ENCODE results near the gene ZNF512B. TPM values are rescaled to one million over a fixed set of nuclear protein-coding genes. Genes with fewer than 3 reads are reported as not detected.

The ZNF512B gene
- total RNA-seq, 1 experiment from 2014 or later, result 58.1 TPM

DNA sequence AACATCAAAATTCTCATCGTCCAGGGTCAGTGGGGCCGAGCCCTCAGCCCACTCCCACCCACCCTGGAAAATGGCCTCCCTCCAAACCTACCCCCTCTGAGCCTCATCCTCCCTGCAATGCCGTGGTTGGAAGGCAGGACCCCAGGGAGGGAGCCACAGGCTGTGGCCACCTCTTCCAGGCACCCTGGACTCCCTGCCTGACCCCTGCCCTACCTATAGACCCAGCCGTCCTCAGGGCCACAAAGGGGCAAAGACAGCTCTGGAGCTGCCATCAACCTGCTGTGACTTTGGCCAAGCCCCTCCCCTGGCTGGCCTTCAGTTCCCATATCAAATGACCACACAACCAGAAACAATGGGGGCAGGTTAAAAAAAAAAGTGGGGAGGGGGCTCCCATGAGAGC, 11.3 kb downstream of the ZNF512B start:
- Mint-ChIP-seq H3K27ac (ENCODE audit: unreplicated experiment) (peak overlapping the region; percentile 9), H3K9me3 (ENCODE audit: low read depth, unreplicated experiment) (no peaks in the 10 kb centered on the region), H3K4me3 (ENCODE audit: low read depth, unreplicated experiment) (peak overlapping the region; percentile 85), H3K4me1 (ENCODE audit: low read depth, unreplicated experiment) (peaks cover 19% of the 10 kb centered on the region), H3K27me3 (ENCODE audit: unreplicated experiment) (no peaks in the 10 kb centered on the region), H3K36me3 (ENCODE audit: insufficient read depth, unreplicated experiment) (peaks cover 81% of the 10 kb centered on the region)
- TF ChIP-seq, protein P1, sequence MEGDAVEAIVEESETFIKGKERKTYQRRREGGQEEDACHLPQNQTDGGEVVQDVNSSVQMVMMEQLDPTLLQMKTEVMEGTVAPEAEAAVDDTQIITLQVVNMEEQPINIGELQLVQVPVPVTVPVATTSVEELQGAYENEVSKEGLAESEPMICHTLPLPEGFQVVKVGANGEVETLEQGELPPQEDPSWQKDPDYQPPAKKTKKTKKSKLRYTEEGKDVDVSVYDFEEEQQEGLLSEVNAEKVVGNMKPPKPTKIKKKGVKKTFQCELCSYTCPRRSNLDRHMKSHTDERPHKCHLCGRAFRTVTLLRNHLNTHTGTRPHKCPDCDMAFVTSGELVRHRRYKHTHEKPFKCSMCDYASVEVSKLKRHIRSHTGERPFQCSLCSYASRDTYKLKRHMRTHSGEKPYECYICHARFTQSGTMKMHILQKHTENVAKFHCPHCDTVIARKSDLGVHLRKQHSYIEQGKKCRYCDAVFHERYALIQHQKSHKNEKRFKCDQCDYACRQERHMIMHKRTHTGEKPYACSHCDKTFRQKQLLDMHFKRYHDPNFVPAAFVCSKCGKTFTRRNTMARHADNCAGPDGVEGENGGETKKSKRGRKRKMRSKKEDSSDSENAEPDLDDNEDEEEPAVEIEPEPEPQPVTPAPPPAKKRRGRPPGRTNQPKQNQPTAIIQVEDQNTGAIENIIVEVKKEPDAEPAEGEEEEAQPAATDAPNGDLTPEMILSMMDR (IDR thresholded peaks at IDR 0.05; ENCODE audit: unreplicated experiment), result no peak
- BruUV-seq (replicated peaks), result no TSS peak
- DNase-seq, result no peak
- intact Hi-C loops (cut with micrococcal nuclease; ENCODE audit: unreplicated experiment), result no loop called here
- CTCF ChIA-PET, result interaction anchor here (0.5 kb wide), 1 partner anchor 384 kb away, joined by 4 read pairs; the partner anchor contains the start of gene HELZ2

DNA sequence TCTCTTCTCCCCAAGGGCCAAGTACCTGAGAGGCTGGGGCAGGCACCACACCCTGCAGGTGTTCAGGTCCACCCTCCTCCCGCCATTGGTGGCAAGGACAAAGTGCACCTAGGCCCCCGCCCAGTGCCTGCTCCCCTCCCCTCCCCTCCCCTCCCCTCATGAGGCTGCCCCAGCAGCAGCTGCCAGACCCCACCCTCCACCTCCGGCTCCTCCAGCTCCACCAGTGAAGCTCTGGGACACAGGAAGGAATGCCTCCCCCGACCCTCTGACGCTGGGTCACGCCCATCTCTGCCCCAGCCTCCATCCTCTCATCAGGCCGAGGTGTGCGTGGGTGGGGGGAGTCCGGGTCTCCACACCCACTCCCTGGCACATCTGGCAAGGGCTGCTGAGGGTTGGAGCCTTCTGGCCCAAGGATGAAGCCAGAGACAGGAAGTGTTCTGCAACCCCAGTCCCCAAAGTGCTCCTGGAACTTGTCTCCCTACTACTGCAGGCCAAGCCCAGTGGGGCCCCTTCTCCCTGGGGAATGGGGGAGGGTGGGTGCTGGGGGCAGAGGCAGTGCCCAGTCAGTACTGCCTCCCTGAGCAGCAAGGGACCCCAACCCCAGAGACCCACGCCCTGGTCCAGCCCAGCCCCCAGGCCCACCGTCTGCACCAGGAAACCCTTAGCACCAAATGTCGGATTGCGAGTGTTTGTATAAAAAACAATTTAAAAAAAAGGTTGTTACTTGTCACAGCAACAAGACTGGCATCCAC, 11.9 kb downstream of the ZNF512B start:
- Mint-ChIP-seq H3K36me3 (ENCODE audit: insufficient read depth, unreplicated experiment) (peaks cover 83% of the 10 kb centered on the region), H3K27me3 (ENCODE audit: unreplicated experiment) (no peaks in the 10 kb centered on the region), H3K4me1 (ENCODE audit: low read depth, unreplicated experiment) (peaks cover 23% of the 10 kb centered on the region), H3K4me3 (ENCODE audit: low read depth, unreplicated experiment) (peak overlapping the region; percentile 85), H3K27ac (ENCODE audit: unreplicated experiment) (peak overlapping the region; percentile 77), H3K9me3 (ENCODE audit: low read depth, unreplicated experiment) (no peaks in the 10 kb centered on the region)
- BruUV-seq (replicated peaks), result no TSS peak
- DNase-seq, result no peak
- CTCF ChIA-PET, result interaction anchor here (0.5 to 2.0 kb wide), 5 partner anchors 16 to 420 kb away, joined by 3 to 17 read pairs (median 4); partner anchors contain the start of genes PRPF6 and SAMD10
- intact Hi-C loops (cut with micrococcal nuclease; ENCODE audit: unreplicated experiment), result no loop called here
- TF ChIP-seq, protein P1 (IDR thresholded peaks at IDR 0.05; ENCODE audit: unreplicated experiment), result no peak

DNA sequence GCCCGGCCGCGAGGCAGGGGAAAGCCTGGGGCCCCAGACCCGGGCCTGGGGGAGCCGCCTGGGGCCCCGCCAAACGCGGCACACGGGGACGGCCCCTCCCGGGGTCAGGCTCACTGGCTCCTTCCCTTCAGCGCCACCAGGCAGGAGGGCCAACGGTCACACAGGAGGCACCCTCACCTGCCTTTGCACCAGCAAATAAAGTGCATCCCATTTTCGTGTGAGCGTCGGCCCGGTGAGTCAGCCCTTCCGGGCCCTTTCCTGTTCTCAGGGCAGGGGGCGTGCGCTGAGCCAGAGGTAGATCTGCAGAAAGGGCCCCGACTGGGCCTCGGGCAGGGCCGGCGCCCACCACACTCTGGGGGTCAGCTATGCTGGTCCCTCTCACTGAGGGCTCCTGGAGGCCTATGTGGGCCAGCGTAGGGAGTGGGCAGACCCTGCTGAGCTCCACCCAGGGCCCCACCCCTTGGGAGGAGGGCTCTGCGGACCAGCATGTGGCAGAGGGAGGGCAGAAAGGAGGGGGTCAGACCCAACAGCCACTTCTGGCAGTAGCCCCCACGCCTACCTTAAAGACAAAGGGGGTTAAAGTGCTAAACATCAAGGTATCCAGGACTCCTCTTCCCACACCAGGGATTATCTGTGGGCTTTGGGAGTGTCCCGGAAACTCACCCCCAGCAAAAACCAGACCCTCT, 12.6 kb downstream of the ZNF512B start:
- CTCF ChIA-PET, result interaction anchor here (0.5 to 2.0 kb wide), 4 partner anchors 17 to 419 kb away, joined by 3 to 17 read pairs (median 4); partner anchors contain the start of genes PRPF6 and SAMD10
- peak overlapping the region; percentile 77 for H3K27ac Mint-ChIP-seq (ENCODE audit: unreplicated experiment)
- BruUV-seq (replicated peaks), result no TSS peak
- no peaks in the 10 kb centered on the region for H3K27me3 Mint-ChIP-seq (ENCODE audit: unreplicated experiment)
- TF ChIP-seq, protein P1 (IDR thresholded peaks at IDR 0.05; ENCODE audit: unreplicated experiment), result no peak
- H3K4me3 Mint-ChIP-seq (ENCODE audit: low read depth, unreplicated experiment), result peak overlapping the region; percentile 85
- DNase-seq, result peak; percentile 77
- H3K36me3 Mint-ChIP-seq (ENCODE audit: insufficient read depth, unreplicated experiment), result peaks cover 82% of the 10 kb centered on the region
- H3K4me1 Mint-ChIP-seq (ENCODE audit: low read depth, unreplicated experiment), result peaks cover 23% of the 10 kb centered on the region
- H3K9me3 Mint-ChIP-seq (ENCODE audit: low read depth, unreplicated experiment), result no peaks in the 10 kb centered on the region
- intact Hi-C loops (cut with micrococcal nuclease; ENCODE audit: unreplicated experiment), result no loop called here

DNA sequence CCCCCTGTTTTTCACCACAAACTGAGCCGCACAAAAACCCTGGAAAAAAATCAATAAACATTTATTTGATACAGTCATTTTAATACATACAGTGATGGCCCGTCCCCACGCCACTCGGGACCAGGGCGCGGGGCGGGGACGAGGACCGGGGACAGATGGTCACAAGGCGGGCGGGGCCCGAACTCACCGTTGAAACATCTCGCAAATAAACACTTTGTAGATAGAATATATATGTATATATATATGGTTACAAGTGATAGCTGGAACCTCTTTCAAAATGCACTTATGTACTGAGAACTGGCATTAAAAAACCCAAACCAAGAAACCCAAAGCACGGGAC, 13.1 kb downstream of the ZNF512B start:
- no peaks in the 10 kb centered on the region for H3K9me3 Mint-ChIP-seq (ENCODE audit: low read depth, unreplicated experiment)
- TF ChIP-seq, protein P1 (IDR thresholded peaks at IDR 0.05; ENCODE audit: unreplicated experiment), result no peak
- peak overlapping the region; percentile 85 for H3K4me3 Mint-ChIP-seq (ENCODE audit: low read depth, unreplicated experiment)
- H3K27me3 Mint-ChIP-seq (ENCODE audit: unreplicated experiment), result no peaks in the 10 kb centered on the region
- CTCF ChIA-PET, result interaction anchor here (0.6 to 2.0 kb wide), 6 partner anchors 17 to 419 kb away, joined by 3 to 17 read pairs (median 4); partner anchors contain the start of genes PRPF6, SAMD10 and TPD52L2
- intact Hi-C loops (cut with micrococcal nuclease; ENCODE audit: unreplicated experiment), result no loop called here
- peak overlapping the region; percentile 77 for H3K27ac Mint-ChIP-seq (ENCODE audit: unreplicated experiment)
- BruUV-seq (replicated peaks), result no TSS peak
- peaks cover 79% of the 10 kb centered on the region for H3K36me3 Mint-ChIP-seq (ENCODE audit: insufficient read depth, unreplicated experiment)
- peaks cover 23% of the 10 kb centered on the region for H3K4me1 Mint-ChIP-seq (ENCODE audit: low read depth, unreplicated experiment)
- no peak for DNase-seq

All from Calu3 (cell line).